ENCODE data around the gene GDPD2.
A peak's percentile ranks its signal among the peaks of the same experiment; 100 is the strongest.

The GDPD2 gene

GRCh38 chrX:70470850-70471289 is 47.8 kb downstream of the GDPD2 start:
- peak; percentile 21 for DNase-seq (ENCODE audit: low spot score)
- FAIRE-seq, result no peak

GRCh38 chrX:70476166-70476933 is 53.2 kb downstream of the GDPD2 start:
- DNase-seq (ENCODE audit: low spot score), result no peak
- FAIRE-seq, result no peak

GRCh38 chrX:70476934-70477733 is 54.0 kb downstream of the GDPD2 start:
- DNase-seq (ENCODE audit: low spot score) (peak; percentile 48), FAIRE-seq (no peak)

DNA sequence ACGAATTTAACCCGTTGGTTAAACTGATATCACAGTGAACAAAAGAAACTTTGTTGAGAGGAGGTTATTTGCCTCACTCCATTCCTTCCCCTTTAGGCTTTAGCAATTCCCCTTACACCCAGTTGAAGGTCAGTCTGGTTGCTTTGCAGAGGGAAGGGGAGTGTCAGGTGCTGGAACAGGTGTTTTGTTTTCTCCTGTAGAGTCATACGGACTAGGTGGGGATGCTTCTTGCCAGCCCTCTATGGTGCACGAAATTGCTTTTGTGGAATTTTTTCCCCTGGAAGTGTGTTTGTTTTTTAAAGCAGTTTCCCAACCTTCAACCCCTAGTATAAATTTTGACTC is 54.6 kb downstream of the GDPD2 start:
- no peak for DNase-seq (ENCODE audit: low spot score)
- no peak for FAIRE-seq

GRCh38 chrX:70478526-70479245 is 55.6 kb downstream of the GDPD2 start:
- FAIRE-seq, result no peak
- DNase-seq (ENCODE audit: low spot score), result no peak

GRCh38 chrX:70479247-70479921 is 56.3 kb downstream of the GDPD2 start:
- FAIRE-seq (no peak), DNase-seq (ENCODE audit: low spot score) (peak; percentile 32)

GRCh38 chrX:70479922-70480659 is 57.0 kb downstream of the GDPD2 start:
- no peak for DNase-seq (ENCODE audit: low spot score)
- FAIRE-seq, result no peak

- DNase-seq (ENCODE audit: low spot score) (no peak), FAIRE-seq (no peak)
These were observed 57.5 kb downstream of the GDPD2 start for GRCh38 chrX:70480660-70481018.

- FAIRE-seq, result no peak
- no peak for DNase-seq (ENCODE audit: low spot score)
These were observed 58.6 kb downstream of the GDPD2 start for GRCh38 chrX:70481471-70482270.

- FAIRE-seq, result no peak
- DNase-seq (ENCODE audit: low spot score), result no peak
These were observed 59.2 kb downstream of the GDPD2 start for GRCh38 chrX:70482300-70482699.

Measured in urothelium cell line (cell line).